ENCODE results near the gene HOXB1. TPM values are rescaled to one million over a fixed set of nuclear protein-coding genes. Genes with fewer than 3 reads are reported as not detected.

Gene HOXB1
- total and polyA plus RNA-seq, 2 donors (not counting 3 experiments of a cell fraction or from before 2014, with no cell fraction given) = not detected

DNA sequence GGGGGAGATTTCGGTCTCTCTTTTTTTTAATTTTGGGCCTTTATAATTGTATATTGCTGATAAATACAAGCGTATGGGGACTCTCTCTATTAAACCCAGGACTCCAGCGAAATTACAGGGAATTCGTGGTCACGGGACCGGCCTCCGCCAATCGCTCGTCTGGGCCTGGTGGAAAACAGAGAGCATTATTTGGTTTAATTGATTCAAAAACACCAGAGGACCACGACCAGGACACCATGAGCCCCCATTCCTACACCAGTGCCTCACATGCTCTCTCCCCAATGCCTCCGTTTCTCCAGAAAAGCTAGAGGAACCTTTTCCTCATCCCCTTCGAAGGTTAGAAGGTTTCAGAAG is 14.2 kb upstream of the HOXB1 start, which contains the start of gene HOXB2:
HOXB2 (minus strand) TSS at position 88 of the 354 bp plus-strand sequence. CDS start 198 bp downstream, outside the sequence.
- H3K27ac ChIP-seq (ENCODE audit: insufficient read depth, low read depth, low read length) = peak within 1 kb of the TSS; percentile 77
- DNase-seq (ENCODE audit: low read depth, low spot score) (peak; percentile 78), FAIRE-seq (peak; percentile 89)
- no peaks in the 10 kb centered on the region for H4K20me1 ChIP-seq (replicated peaks; ENCODE audit: control insufficient read depth, extremely low read depth, insufficient read depth, low read length)
- no peaks in the 10 kb centered on the region for H3K9me1 ChIP-seq (replicated peaks; ENCODE audit: control insufficient read depth, extremely low read depth, insufficient read depth, low read length)
- peak within 1 kb of the TSS; percentile 91 for H3K9ac ChIP-seq (replicated peaks; ENCODE audit: extremely low read depth, insufficient read depth, low read length)
- no peaks in the 10 kb centered on the region for H3K9me3 ChIP-seq (replicated peaks; ENCODE audit: control insufficient read depth, insufficient read depth, low read length)
- H2AFZ ChIP-seq (ENCODE audit: low read depth, low read length) = peak within 1 kb of the TSS; percentile 26
- TF ChIP-seq, protein P1, sequence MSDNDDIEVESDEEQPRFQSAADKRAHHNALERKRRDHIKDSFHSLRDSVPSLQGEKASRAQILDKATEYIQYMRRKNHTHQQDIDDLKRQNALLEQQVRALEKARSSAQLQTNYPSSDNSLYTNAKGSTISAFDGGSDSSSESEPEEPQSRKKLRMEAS (IDR thresholded peaks at IDR 0.05; ENCODE audit: insufficient read depth, insufficient read length) = peak; percentile 3
- TF ChIP-seq GATA2 (IDR thresholded peaks at IDR 0.05; ENCODE audit: insufficient read depth, insufficient read length, low read depth, low read length) = no peak
- CTCF ChIA-PET = no interaction called here
- peaks cover 2 to 3% of the 10 kb centered on the region in 2 experiments for H3K36me3 ChIP-seq (ENCODE audit: control insufficient read depth in 2 of 2, extremely low read depth in 1 of 2, insufficient read depth in 2 of 2, low read length in 2 of 2)
- H3K4me2 ChIP-seq (ENCODE audit: insufficient read depth, low read length) = peak within 1 kb of the TSS; percentile 78
- dilution Hi-C loops (cut with MboI; ENCODE audit: extremely low pct_ligation_motif_present, low sequenced_read_pairs) = no loop called here
- POLR2A ChIA-PET = no interaction called here
- H3K4me1 ChIP-seq (ENCODE audit: control insufficient read depth, extremely low read depth, insufficient read depth, low read length) = peaks cover 49% of the 10 kb centered on the region
- peaks cover 57% of the 10 kb centered on the region for H3K79me2 ChIP-seq (ENCODE audit: control insufficient read depth, insufficient read depth, low read length)
- intact Hi-C loops (cut with micrococcal nuclease) = loop anchor here (1.0 to 2.0 kb wide), 2 partner anchors 8 to 24 kb away; no protein-coding TSS in a partner anchor
- BruUV-seq (replicated peaks) = TSS peak; percentile 10
- no peaks in the 10 kb centered on the region for H3K27me3 ChIP-seq (ENCODE audit: control insufficient read depth in 2 of 2, insufficient read depth in 2 of 2, low read length in 2 of 2)
- peak within 1 kb of the TSS; percentile 88 to 99 (median 97) for H3K4me3 ChIP-seq (replicated peaks in 1 of 3; ENCODE audit: insufficient read depth in 1 of 3, low read depth in 1 of 3, low read length in 3 of 3)

DNA sequence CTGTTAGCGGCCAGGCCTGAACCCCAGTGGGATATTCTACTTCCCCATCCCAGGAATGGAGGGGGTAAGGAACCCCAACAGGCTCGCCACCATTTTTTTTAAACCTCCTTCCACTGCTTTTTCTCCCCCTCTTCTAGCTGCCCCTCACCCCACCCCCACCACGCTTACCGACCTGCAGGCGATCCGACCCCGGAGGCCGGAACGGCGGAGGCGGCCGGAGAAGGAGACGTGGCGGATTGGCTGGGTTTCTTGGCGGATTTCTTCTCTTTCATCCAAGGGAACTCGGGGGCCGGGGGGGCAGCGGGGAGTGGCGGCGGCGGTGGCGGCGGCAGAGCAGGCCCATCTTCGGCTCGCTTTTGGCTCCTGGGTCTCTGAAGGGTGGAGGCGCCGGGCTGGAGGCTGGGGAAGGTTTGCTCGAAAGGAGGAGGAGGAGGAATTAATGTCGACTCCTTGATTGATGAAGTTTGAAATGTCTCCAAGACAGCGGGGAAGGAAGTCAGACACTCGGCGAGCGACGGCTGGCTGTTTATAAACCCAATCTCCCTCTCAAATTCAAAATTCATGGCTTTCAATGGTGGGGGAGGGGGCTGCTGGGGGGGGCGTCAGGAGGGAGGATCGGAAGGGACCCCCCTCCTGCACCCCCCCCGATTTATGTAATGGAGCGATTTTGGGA is 13.7 kb upstream of the HOXB1 start:
- H3K79me2 ChIP-seq (ENCODE audit: control insufficient read depth, insufficient read depth, low read length) = peaks cover 54% of the 10 kb centered on the region
- intact Hi-C loops (cut with micrococcal nuclease) (loop anchor here (1.0 to 2.0 kb wide), 4 partner anchors 9 to 36 kb away; no protein-coding TSS in a partner anchor), dilution Hi-C loops (cut with MboI; ENCODE audit: extremely low pct_ligation_motif_present, low sequenced_read_pairs) (no loop called here)
- H2AFZ ChIP-seq (ENCODE audit: low read depth, low read length) = no peak overlapping the region
- H3K27ac ChIP-seq (ENCODE audit: insufficient read depth, low read depth, low read length) = peak overlapping the region; percentile 77
- peaks cover 49% of the 10 kb centered on the region for H3K4me1 ChIP-seq (ENCODE audit: control insufficient read depth, extremely low read depth, insufficient read depth, low read length)
- ChIA-PET CTCF (interaction anchor here (1.0 to 1.9 kb wide), 4 partner anchors 11 to 328 kb away, joined by 4 to 6 read pairs (median 4); no protein-coding TSS in a partner anchor), POLR2A (no interaction called here)
- TSS peak; percentile 23 for BruUV-seq (replicated peaks)
- peak overlapping the region; percentile 88 to 99 (median 97) for H3K4me3 ChIP-seq (replicated peaks in 1 of 3; ENCODE audit: insufficient read depth in 1 of 3, low read depth in 1 of 3, low read length in 3 of 3)
- H3K9me1 ChIP-seq (replicated peaks; ENCODE audit: control insufficient read depth, extremely low read depth, insufficient read depth, low read length) = no peaks in the 10 kb centered on the region
- TF ChIP-seq, protein P1 (IDR thresholded peaks at IDR 0.05; ENCODE audit: insufficient read depth, insufficient read length) = no peak
- TF ChIP-seq EZH2 (IDR thresholded peaks at IDR 0.05; ENCODE audit: borderline replicate concordance, low read depth, low read length, severe bottlenecking) (no peak), JUN (IDR thresholded peaks at IDR 0.05; ENCODE audit: borderline replicate concordance, insufficient read depth, insufficient read length, low read depth) (no peak), FOS (IDR thresholded peaks at IDR 0.05; ENCODE audit: borderline replicate concordance, insufficient read depth, low read length) (no peak), MYC (IDR thresholded peaks at IDR 0.05; ENCODE audit: low read depth, low read length) (no peak), GATA2 (IDR thresholded peaks at IDR 0.05; ENCODE audit: insufficient read depth, insufficient read length, low read depth, low read length) (no peak), POLR2AphosphoS5 (IDR thresholded peaks at IDR 0.05; ENCODE audit: insufficient read depth, low read depth, low read length) (peak; percentile 47), POLR2A (IDR thresholded peaks at IDR 0.05; ENCODE audit: low read depth, low read length) (peak; percentile 19)
- TF ChIP-seq, protein P2, sequence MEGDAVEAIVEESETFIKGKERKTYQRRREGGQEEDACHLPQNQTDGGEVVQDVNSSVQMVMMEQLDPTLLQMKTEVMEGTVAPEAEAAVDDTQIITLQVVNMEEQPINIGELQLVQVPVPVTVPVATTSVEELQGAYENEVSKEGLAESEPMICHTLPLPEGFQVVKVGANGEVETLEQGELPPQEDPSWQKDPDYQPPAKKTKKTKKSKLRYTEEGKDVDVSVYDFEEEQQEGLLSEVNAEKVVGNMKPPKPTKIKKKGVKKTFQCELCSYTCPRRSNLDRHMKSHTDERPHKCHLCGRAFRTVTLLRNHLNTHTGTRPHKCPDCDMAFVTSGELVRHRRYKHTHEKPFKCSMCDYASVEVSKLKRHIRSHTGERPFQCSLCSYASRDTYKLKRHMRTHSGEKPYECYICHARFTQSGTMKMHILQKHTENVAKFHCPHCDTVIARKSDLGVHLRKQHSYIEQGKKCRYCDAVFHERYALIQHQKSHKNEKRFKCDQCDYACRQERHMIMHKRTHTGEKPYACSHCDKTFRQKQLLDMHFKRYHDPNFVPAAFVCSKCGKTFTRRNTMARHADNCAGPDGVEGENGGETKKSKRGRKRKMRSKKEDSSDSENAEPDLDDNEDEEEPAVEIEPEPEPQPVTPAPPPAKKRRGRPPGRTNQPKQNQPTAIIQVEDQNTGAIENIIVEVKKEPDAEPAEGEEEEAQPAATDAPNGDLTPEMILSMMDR (IDR thresholded peaks at IDR 0.05; ENCODE audit: extremely low read depth in 1 of 2, insufficient read depth in 1 of 2, low read depth in 1 of 2, low read length in 2 of 2) = no peak
- no peaks in the 10 kb centered on the region for H3K27me3 ChIP-seq (ENCODE audit: control insufficient read depth in 2 of 2, insufficient read depth in 2 of 2, low read length in 2 of 2)
- H3K4me2 ChIP-seq (ENCODE audit: insufficient read depth, low read length) = peak overlapping the region; percentile 78
- no peaks in the 10 kb centered on the region for H3K9me3 ChIP-seq (replicated peaks; ENCODE audit: control insufficient read depth, insufficient read depth, low read length)
- peak overlapping the region; percentile 91 for H3K9ac ChIP-seq (replicated peaks; ENCODE audit: extremely low read depth, insufficient read depth, low read length)
- peak; percentile 80 for FAIRE-seq
- no peaks in the 10 kb centered on the region for H4K20me1 ChIP-seq (replicated peaks; ENCODE audit: control insufficient read depth, extremely low read depth, insufficient read depth, low read length)
- H3K36me3 ChIP-seq (ENCODE audit: control insufficient read depth in 2 of 2, extremely low read depth in 1 of 2, insufficient read depth in 2 of 2, low read length in 2 of 2) = no peaks in the 10 kb centered on the region
- peak; percentile 87 for DNase-seq (ENCODE audit: low read depth, low spot score)
